Right lobe of liver (tissue), 4 donors: ENCODE results near the gene CSDE1.

Source experiments
- POLR2A ChIP-seq: fragments of 450-650 bp; IDR thresholded peaks from one replicate; pipeline ENCODE4 v1.6.1; 2017; ENCODE audit warnings: antibody characterized with exemption, mild to moderate bottlenecking
- TF ChIP-seq, protein P1 (sequence below), 4 donors: fragments of 200-600 bp in 3 of 4; fragments of 450-650 bp in 1 of 4; IDR thresholded peaks; one replicate each; pipeline versions ENCODE4 v1.5.1 to v1.8.0; 2016 to 2022; ENCODE audit warnings: antibody characterized with exemption in 4 of 4, mild to moderate bottlenecking in 2 of 4
- donor health status: DM: no; HTN: no; CAD: no.
- donor health status: DM: no; HTN: no; CAD: no.
- donor health status: DM: no; HTN: yes; CAD: no.

- TF ChIP-seq, protein P1, sequence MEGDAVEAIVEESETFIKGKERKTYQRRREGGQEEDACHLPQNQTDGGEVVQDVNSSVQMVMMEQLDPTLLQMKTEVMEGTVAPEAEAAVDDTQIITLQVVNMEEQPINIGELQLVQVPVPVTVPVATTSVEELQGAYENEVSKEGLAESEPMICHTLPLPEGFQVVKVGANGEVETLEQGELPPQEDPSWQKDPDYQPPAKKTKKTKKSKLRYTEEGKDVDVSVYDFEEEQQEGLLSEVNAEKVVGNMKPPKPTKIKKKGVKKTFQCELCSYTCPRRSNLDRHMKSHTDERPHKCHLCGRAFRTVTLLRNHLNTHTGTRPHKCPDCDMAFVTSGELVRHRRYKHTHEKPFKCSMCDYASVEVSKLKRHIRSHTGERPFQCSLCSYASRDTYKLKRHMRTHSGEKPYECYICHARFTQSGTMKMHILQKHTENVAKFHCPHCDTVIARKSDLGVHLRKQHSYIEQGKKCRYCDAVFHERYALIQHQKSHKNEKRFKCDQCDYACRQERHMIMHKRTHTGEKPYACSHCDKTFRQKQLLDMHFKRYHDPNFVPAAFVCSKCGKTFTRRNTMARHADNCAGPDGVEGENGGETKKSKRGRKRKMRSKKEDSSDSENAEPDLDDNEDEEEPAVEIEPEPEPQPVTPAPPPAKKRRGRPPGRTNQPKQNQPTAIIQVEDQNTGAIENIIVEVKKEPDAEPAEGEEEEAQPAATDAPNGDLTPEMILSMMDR (IDR thresholded peaks at IDR 0.05): no peak
- TF ChIP-seq POLR2A: no peak
These were observed 24.7 kb upstream of the CSDE1 start for GRCh38 chr1:114782476-114782875.
